ENCODE measurements around the gene DLEU7.

DLEU7 gene

GRCh38 chr13:50794226-50794625 lies 49.3 kb downstream of the DLEU7 start:
- ChIA-PET POLR2A (no interaction called here), CTCF (no interaction called here)
- TF ChIP-seq CTCF (IDR thresholded peaks at IDR 0.05; ENCODE audit: insufficient read depth, low read length, missing control alignments), result no peak
- DNase-seq (ENCODE audit: low read depth, low spot score), result no peak
- no peak overlapping the region for H3K4me3 ChIP-seq (ENCODE audit: low read depth, low read length)

- no peak for DNase-seq (ENCODE audit: low read depth, low spot score)
- H3K4me3 ChIP-seq (ENCODE audit: low read depth, low read length), result no peak overlapping the region
- POLR2A ChIA-PET, result no interaction called here
- no peak for TF ChIP-seq CTCF (IDR thresholded peaks at IDR 0.05; ENCODE audit: insufficient read depth, low read length, missing control alignments)
- CTCF ChIA-PET, result no interaction called here
These were observed 50.5 kb downstream of the DLEU7 start for GRCh38 chr13:50793026-50793425.

GRCh38 chr13:50788551-50789210 lies 54.8 kb downstream of the DLEU7 start:
- H3K4me3 ChIP-seq (ENCODE audit: low read depth, low read length), result no peak overlapping the region
- DNase-seq (ENCODE audit: low read depth, low spot score), result no peak
- ChIA-PET POLR2A (interaction anchor here (0.5 kb wide), 1 partner anchor 846 kb away, joined by 3 read pairs; no protein-coding TSS in a partner anchor), CTCF (interaction anchor here (1.2 kb wide), 1 partner anchor 12 kb away, joined by 5 read pairs; no protein-coding TSS in a partner anchor)
- TF ChIP-seq CTCF (IDR thresholded peaks at IDR 0.05; ENCODE audit: insufficient read depth, low read length, missing control alignments), result no peak

- POLR2A ChIA-PET, result no interaction called here
- CTCF ChIA-PET, result interaction anchor here (0.7 to 1.6 kb wide), 5 partner anchors 8 to 13 kb away, joined by 3 to 5 read pairs (median 3); no protein-coding TSS in a partner anchor
- H3K4me3 ChIP-seq (ENCODE audit: low read depth, low read length), result no peak overlapping the region
- TF ChIP-seq CTCF (IDR thresholded peaks at IDR 0.05; ENCODE audit: insufficient read depth, low read length, missing control alignments), result no peak
- no peak for DNase-seq (ENCODE audit: low read depth, low spot score)
These were observed 55.9 kb downstream of the DLEU7 start for GRCh38 chr13:50787316-50788195.

- TF ChIP-seq CTCF (IDR thresholded peaks at IDR 0.05; ENCODE audit: insufficient read depth, low read length, missing control alignments), result no peak
- ChIA-PET POLR2A (no interaction called here), CTCF (interaction anchor here (1.6 kb wide), 1 partner anchor 25 kb away, joined by 3 read pairs; no protein-coding TSS in a partner anchor)
- H3K4me3 ChIP-seq (ENCODE audit: low read depth, low read length), result no peak overlapping the region
- no peak for DNase-seq (ENCODE audit: low read depth, low spot score)
These were observed 59.7 kb downstream of the DLEU7 start for GRCh38 chr13:50783717-50784290.

GRCh38 chr13:50783066-50783465 lies 60.4 kb downstream of the DLEU7 start:
- TF ChIP-seq CTCF (IDR thresholded peaks at IDR 0.05; ENCODE audit: insufficient read depth, low read length, missing control alignments), result no peak
- DNase-seq (ENCODE audit: low read depth, low spot score), result no peak
- no peak overlapping the region for H3K4me3 ChIP-seq (ENCODE audit: low read depth, low read length)
- POLR2A ChIA-PET, result no interaction called here
- CTCF ChIA-PET, result interaction anchor here (1.6 kb wide), 1 partner anchor 24 kb away, joined by 3 read pairs; no protein-coding TSS in a partner anchor

All from AG04449 (cell line).